HG03060 (cell line): ENCODE data around the gene PIK3C2G.
"Not testable (repeated sequence)": the region's sequence is repeated elsewhere in the genome, so short reads cannot be mapped to it uniquely, and the experiment has no call there.

Experiments
- ATAC-seq: cut with Tn5 transposase; IDR thresholded peaks from one replicate; pipeline ENCODE4 v1.9.1; 2021; ENCODE audit warnings: low read depth, moderate number of reproducible peaks; ENCODE audit not compliant: unreplicated experiment

Gene PIK3C2G

GRCh38 chr12:18693986-18694385 is 432.7 kb downstream of the PIK3C2G start:
- ATAC-seq = not testable (repeated sequence)

- ATAC-seq = no peak
Measured at GRCh38 chr12:18696971-18697602, 435.8 kb downstream of the PIK3C2G start.
